HG02981 (cell line): ENCODE results near the gene RHOD.

Experiments
- ATAC-seq: cut with Tn5 transposase; IDR thresholded peaks from one replicate; pipeline ENCODE4 v1.9.1; 2021; ENCODE audit warnings: mild to moderate bottlenecking, moderate library complexity; ENCODE audit not compliant: unreplicated experiment

Gene RHOD

DNA sequence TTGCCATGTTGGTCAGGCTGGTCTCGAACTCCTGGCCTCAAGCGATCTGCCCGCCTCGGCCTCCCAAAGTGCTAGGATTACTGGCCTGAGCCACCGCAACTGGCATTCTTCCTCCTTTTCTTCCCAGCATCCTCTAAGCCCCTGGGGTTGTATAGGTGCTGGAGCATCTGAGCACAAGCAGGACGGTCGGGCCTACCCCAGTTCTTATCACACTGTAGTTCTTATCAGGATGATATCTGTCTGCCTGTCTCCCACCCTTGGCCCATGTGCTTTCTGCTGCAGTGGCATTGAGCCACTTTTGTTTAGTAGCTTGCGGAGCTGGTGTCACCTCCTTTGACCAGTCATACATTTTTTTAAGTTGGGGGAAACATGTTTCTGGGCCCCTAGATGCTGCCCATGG, 1.9 kb downstream of the RHOD start:
- ATAC-seq, result no peak

DNA sequence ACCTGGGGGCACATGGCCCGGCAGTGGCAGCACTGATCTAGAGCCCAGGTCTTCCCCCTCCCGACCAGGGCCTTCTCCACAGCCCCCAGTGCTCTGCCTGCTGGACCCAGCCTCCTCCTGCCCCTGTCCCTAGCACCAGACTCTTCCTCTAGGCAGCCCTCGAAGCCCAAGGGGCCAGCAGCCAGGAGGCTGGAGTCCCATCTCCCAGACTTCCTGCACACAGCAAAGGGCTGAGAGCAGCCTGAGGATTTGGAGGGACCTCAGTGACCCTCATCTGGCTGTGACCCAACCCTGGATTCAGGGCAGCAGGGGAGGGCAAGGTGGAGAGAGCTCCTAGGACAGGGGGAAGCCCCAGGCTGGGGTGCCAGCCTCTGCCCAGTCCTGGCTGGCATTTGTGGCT, 3.0 kb downstream of the RHOD start:
- no peak for ATAC-seq

DNA sequence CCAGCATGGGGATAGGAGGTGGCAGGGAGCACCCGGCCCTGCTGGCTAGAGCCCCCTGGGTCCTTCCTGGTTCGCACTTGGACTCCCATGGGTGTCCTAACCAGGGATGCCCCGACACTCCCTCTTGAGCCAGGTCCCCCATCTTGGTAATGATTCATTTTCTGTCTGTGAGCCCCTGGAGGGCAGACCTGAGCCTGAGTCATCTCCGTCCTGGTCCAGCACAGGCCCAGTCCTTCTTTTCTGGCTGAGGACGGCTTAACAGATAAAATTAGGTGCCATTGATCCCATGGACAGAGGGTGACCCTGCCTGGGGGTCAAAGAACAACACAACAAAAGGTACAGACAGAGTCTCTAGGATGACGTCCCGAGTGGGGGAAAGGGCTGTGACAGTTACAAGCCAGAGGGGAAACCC, 3.5 kb downstream of the RHOD start:
- ATAC-seq, result no peak

- ATAC-seq, result no peak
Measured at GRCh38 chr11:67062526-67063373, 6.1 kb downstream of the RHOD start.

DNA sequence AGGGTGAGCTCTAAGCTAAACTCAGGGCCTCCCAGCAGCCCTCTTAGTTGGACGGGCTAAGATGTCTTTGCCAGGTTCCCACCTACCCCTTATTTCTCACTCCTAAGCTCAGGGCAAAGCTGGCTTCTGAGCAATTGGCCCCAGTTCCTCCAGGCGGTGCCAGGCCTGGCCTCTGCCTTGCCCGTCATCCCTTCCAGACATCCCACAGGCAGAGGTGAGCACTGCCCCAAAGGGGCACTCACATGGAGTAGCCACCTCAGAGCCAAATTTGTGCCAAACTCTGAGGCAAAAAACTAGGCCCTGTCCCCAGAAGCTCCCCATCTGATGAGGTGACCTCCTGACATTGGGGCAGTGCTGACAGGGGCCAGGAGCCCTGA, 9.7 kb downstream of the RHOD start:
- no peak for ATAC-seq

DNA sequence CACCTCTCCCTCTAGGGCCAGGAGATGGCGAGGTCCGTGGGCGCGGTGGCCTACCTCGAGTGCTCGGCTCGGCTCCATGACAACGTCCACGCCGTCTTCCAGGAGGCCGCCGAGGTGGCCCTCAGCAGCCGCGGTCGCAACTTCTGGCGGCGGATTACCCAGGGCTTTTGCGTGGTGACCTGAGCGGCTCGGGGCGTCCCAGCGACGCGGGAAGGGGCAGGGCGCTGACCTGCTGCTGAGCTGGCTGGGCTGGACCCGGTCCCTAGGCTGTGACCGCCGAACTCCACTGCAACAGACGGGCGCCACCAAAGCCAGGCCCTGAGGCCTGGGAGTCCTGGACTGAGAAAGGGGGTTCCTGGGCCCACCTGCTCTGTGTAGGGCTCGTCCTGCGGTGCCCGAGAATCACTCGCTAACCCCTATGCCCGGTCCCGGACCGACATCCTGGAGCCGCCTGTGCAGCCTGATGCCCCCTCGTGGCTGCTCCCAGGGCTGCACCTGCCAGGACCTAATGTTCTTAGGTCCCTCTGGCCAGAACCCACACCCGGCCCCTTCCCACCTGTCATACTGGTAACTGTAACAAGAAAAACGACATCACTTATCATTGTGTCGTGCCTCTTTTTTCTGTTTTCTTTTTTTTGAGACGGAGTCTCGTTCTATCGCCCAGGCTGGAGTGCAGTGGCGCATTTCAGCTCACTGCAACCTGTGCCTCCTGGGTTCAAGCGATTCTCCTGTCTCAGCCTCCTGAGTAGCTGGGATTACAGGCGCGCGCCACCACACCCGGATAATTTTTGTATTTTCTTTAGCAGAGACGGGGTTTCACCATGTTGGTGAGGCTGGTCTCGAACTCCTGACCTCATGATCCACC, 15.0 kb downstream of the RHOD start:
- peak; percentile 53 for ATAC-seq

DNA sequence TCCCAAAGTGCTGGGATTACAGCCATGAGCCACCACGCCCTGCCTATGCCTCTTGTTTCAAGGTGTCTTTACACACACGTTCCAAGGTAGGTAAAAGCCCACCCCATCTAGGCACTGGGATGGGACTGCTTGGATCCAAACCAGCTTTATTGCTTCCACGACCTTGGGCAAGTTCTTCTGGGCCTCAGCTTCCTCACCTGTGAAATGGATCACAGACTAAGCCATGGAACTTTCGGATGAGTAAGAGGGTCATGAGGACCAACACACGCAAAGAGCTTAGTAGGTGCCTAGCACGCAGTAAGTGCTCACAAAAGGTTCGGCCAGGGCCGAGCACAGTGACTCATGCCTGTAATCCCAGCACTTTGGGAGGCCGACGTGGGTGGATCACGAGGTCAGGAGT, 15.6 kb downstream of the RHOD start:
- ATAC-seq, result no peak

DNA sequence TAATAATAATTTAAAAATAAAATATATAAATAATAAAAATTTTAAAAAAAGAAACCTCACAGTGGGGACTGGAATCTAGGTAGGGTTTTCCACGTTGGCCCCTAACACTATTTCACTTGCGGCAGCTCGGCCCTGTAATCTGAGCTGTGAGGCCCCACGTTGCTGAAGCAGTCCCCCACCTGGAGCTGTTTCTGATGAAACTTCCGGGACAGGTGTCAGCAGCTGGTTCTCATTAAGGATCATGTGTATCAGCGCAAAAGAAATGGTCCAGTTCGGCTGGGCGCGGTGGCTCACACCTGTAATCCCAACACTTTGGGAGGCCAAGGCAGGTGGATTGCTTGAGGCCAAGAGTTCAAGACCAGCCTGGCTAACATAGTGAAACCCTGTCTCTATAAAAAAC, 17.3 kb downstream of the RHOD start:
- no peak for ATAC-seq

- ATAC-seq, result no peak
Measured at GRCh38 chr11:67076202-67076601, 19.6 kb downstream of the RHOD start.

DNA sequence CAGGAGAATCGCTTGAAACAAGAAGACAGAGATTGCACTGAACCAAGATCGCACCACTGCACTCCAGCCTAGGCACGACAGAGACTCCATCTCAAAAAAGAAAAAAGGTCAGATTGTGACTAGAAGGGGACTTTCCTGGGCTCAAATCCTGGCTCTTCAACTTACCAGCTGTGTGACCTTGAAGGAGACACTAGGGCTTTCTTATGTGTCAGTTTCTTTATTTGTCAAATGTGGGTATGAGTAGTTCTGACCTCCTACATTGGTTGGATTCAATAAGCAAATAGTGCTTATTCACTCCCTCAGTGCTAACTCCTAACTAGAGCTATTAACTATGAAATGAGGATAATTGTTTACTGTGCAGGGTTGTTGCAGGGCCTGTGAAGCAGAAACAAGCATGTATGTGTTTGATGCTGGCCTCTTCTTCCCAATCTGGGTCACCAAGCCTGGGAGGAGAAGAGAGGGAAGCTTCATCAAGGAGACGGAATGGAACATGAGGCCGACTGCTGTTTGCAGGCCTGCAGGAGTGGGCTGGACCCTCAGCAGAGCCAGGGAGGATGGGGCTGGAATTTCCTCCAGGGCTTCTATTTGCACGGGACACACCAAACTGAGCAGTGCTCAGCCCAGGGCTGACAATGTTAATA, 22.5 kb downstream of the RHOD start:
- no peak for ATAC-seq

GRCh38 chr11:67082071-67082791, 25.6 kb downstream of the RHOD start:
- ATAC-seq, result no peak

GRCh38 chr11:67083786-67084366, 27.2 kb downstream of the RHOD start:
- no peak for ATAC-seq

DNA sequence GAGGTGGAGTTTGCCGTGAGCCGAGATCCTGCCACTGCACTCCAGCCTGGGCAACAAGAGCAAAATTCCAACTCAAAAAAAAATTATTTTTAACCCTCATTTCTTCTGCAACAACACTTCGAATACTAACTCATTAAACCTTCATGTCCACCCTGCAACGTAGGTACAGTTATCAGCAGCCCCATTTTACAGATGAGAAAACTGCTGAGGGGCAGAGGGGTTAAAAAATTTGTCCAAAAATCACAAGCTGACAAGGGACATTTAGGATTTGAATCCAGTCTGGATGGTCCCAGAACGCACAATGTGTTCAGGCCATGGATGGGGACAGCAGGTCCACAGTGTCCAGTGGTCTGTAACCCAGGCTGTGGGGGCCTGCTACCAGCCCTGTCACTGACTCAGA, 29.0 kb downstream of the RHOD start:
- ATAC-seq, result no peak

DNA sequence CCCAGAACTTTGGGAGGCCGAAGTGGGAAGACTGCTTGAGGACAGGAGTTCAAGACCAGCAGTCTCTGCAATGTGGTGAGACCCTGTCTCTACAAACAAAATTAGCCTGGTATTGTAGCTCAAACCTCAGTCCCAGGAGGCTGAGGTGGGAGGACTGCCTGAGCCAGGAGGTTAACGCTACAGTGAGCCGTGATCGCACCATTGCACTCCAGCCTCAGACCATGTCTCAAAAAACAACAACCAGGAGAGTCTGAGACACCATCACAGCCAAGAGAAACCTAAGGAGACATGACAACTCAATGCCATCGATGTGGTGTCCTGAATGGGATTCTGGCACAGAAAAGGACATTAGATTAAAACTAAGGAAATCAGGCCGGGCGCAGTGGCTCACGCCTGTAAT, 34.1 kb downstream of the RHOD start:
- ATAC-seq, result no peak

DNA sequence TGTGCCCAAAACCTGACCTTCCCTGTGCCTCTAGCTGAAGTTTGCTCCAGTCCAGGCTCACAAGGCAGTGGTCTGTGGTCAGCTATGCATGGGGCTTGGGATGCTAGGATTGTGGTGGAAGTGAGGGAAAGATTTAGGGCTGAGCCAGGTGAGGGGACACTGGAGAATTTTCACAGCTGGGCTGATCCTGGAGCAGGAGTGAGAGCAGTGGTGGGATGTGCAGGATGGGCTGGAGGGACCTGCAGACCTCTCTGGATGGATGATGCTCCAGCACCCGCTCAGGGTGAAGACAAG, 38.5 kb downstream of the RHOD start:
- ATAC-seq, result no peak

DNA sequence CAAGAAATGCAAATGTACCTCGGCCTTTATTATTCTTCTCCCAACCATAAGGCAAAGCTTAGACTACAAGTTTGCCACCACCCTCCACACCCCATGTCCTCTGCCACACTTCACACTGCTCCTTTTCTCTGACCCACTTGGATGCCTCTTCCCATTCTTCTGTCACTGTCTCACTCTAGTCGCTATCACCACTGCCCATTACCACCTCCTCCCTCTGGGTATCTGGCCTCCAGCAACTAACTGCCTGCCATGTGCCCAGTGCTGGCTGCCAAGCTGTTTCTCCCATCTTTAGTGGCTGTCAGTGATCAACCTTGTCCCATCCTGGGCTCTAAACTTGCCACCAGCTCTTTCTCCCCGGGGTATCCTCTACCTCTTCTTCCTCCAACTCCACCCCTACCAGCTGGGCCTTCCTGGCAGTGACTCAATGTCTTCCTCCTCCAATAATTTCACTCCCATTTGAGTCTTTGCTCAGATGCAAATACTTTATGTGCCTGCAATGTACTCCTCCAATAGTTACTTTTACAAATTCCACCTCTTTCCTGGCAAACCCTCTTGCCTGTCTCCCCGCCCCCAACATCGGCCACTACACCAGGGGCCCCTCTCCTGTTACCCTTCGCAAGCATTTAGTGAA, 42.3 kb downstream of the RHOD start:
- no peak for ATAC-seq

GRCh38 chr11:67099831-67100324, 43.2 kb downstream of the RHOD start:
- ATAC-seq, result no peak

- ATAC-seq, result no peak
Measured at GRCh38 chr11:67102664-67103063, 46.0 kb downstream of the RHOD start.

DNA sequence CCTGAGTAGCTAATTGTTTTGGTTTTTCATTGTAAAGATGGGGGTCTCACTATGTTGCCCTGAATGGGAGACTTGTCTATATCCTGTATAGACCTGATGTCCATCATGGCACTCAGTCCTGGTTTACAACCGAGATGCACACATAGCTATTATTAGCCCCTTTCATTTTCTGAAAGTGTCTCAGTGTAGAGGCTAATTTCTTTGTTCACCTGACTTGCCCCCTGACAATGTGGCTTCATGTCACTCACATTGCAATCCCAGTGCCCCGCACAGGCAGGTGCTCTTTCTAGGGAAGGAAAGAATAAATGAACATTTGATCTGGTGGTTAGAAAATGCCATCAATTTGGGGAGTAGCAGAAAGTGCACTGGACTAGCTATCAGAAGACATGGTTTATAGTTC, 49.3 kb downstream of the RHOD start:
- ATAC-seq, result no peak

DNA sequence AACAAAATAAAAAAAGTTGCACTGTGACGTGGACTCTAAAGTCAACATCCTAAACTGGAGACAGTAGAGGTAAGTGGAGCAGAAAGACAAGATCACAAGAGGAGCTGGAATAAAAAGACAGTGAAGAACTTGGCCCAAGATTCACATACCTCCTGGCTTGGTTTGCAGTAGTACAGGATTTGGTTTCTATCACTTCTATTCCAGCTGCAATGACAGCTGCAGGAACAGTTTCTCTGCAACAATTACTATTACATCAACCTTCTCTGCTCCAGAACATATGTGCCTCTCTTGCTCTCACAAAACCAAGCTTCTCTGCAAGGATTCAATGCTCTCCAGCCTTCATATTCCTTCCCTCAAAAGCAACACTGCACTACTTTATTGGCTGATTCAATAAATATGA, 54.6 kb downstream of the RHOD start:
- ATAC-seq, result no peak
